ENCODE measurements around the gene OSER1. TPM values are rescaled to one million over a fixed set of nuclear protein-coding genes. Genes with fewer than 3 reads are reported as not detected.

The OSER1 gene
- total RNA-seq, 2 experiments from 2014 or later = 172 TPM

DNA sequence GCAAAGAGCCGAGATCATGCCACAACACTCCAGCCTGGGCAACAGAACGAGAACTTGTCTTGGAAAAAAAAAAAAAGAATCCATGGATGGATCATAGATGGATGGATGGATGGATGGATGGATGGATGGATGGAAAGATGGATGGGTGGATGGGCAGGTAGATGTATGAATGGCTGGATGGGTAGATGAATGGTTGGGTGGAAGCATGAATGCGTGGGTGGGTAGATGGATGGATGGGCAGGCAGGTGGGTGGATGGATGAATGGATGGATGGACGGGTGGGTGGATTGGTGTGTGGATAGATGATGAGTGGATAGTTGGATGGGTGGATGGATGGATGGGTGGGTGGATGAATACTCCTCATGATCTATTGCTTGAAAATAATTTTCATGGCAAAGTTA, 25.0 kb downstream of the OSER1 start:
- Histone ChIP-seq H3K27ac (ENCODE audit: low read depth in 1 of 2, low read length in 2 of 2) (no peak overlapping the region), H3K36me3 (ENCODE audit: insufficient read depth, low read length) (no peaks in the 10 kb centered on the region), H3K4me1 (ENCODE audit: insufficient read depth, low read length) (peaks cover 18% of the 10 kb centered on the region), H3K9me3 (ENCODE audit: control insufficient read depth in 1 of 2, insufficient read depth in 1 of 2, low read length in 2 of 2) (peaks cover 0 to 7% of the 10 kb centered on the region in 2 experiments), H3K27me3 (ENCODE audit: control insufficient read depth in 1 of 2, insufficient read depth in 2 of 2, low read length in 2 of 2) (peaks cover 33 to 61% of the 10 kb centered on the region in 2 experiments), H3K4me3 (ENCODE audit: low read length) (no peak overlapping the region)
- Mint-ChIP-seq H3K36me3 (ENCODE audit: low read depth) (no peaks in the 10 kb centered on the region), H3K9me3 (no peaks in the 10 kb centered on the region), H3K4me3 (no peak overlapping the region), H3K4me1 (ENCODE audit: low read depth) (peaks cover 10% of the 10 kb centered on the region), H3K27me3 (peaks cover 86% of the 10 kb centered on the region), H3K27ac (no peak overlapping the region)
- ATAC-seq (ENCODE audit: poor library complexity) (no peak), DNase-seq (no peak)
- intact Hi-C loops (cut with DNase I, micrococcal nuclease) = loop anchor here (5.0 kb wide), 2 partner anchors 33 to 438 kb away; no protein-coding TSS in a partner anchor
- POLR2A ChIA-PET = no interaction called here
- CTCF ChIA-PET = no interaction called here
- TF ChIP-seq, protein P1, sequence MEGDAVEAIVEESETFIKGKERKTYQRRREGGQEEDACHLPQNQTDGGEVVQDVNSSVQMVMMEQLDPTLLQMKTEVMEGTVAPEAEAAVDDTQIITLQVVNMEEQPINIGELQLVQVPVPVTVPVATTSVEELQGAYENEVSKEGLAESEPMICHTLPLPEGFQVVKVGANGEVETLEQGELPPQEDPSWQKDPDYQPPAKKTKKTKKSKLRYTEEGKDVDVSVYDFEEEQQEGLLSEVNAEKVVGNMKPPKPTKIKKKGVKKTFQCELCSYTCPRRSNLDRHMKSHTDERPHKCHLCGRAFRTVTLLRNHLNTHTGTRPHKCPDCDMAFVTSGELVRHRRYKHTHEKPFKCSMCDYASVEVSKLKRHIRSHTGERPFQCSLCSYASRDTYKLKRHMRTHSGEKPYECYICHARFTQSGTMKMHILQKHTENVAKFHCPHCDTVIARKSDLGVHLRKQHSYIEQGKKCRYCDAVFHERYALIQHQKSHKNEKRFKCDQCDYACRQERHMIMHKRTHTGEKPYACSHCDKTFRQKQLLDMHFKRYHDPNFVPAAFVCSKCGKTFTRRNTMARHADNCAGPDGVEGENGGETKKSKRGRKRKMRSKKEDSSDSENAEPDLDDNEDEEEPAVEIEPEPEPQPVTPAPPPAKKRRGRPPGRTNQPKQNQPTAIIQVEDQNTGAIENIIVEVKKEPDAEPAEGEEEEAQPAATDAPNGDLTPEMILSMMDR (IDR thresholded peaks at IDR 0.05) = no peak

GRCh38 chr20:44183282-44183681, 27.3 kb downstream of the OSER1 start:
- no peak overlapping the region for H3K4me3 Mint-ChIP-seq
- intact Hi-C loops (cut with DNase I, micrococcal nuclease) = no loop called here
- ChIA-PET POLR2A (no interaction called here), CTCF (no interaction called here)
- Histone ChIP-seq H3K36me3 (ENCODE audit: insufficient read depth, low read length) (no peaks in the 10 kb centered on the region), H3K4me1 (ENCODE audit: insufficient read depth, low read length) (peaks cover 13% of the 10 kb centered on the region), H3K9me3 (ENCODE audit: control insufficient read depth in 1 of 2, insufficient read depth in 1 of 2, low read length in 2 of 2) (peaks cover 0 to 7% of the 10 kb centered on the region in 2 experiments), H3K27ac (ENCODE audit: low read depth in 1 of 2, low read length in 2 of 2) (no peak overlapping the region), H3K4me3 (ENCODE audit: low read length) (no peak overlapping the region), H3K27me3 (ENCODE audit: control insufficient read depth in 1 of 2, insufficient read depth in 2 of 2, low read length in 2 of 2) (peaks cover 37 to 49% of the 10 kb centered on the region in 2 experiments)
- DNase-seq (no peak), ATAC-seq (ENCODE audit: poor library complexity) (no peak)
- H3K27me3 Mint-ChIP-seq = peaks cover 77% of the 10 kb centered on the region
- no peaks in the 10 kb centered on the region for H3K36me3 Mint-ChIP-seq (ENCODE audit: low read depth)
- TF ChIP-seq, protein P1 (IDR thresholded peaks at IDR 0.05) = no peak
- H3K27ac Mint-ChIP-seq = no peak overlapping the region
- H3K4me1 Mint-ChIP-seq (ENCODE audit: low read depth) = peaks cover 6% of the 10 kb centered on the region
- H3K9me3 Mint-ChIP-seq = no peaks in the 10 kb centered on the region

DNA sequence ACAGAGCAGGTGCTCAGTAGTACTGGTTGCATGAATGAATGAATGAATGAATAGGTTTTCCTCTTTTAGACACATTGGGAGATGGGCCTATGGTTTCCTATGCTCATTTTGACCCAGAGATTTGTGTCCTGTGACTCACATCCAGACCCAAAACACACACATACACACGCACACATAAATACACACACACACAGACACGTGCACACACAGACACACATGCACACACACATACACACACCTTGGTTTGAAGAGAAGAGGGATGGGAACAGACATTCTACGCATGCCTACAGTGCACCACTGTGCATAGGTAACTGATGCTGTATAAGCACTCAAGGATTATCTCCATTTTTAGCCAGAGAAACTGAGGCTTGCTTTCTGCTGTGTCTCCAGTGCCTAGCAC, 27.7 kb downstream of the OSER1 start:
- peaks cover 13% of the 10 kb centered on the region for H3K4me1 ChIP-seq (ENCODE audit: insufficient read depth, low read length)
- H3K36me3 ChIP-seq (ENCODE audit: insufficient read depth, low read length) = no peaks in the 10 kb centered on the region
- peaks cover 77% of the 10 kb centered on the region for H3K27me3 Mint-ChIP-seq
- H3K4me3 ChIP-seq (ENCODE audit: low read length) = no peak overlapping the region
- H3K36me3 Mint-ChIP-seq (ENCODE audit: low read depth) = no peaks in the 10 kb centered on the region
- no peak overlapping the region for H3K27ac Mint-ChIP-seq
- no peak for DNase-seq
- H3K4me1 Mint-ChIP-seq (ENCODE audit: low read depth) = peaks cover 6% of the 10 kb centered on the region
- no peak for ATAC-seq (ENCODE audit: poor library complexity)
- POLR2A ChIA-PET = no interaction called here
- intact Hi-C loops (cut with DNase I, micrococcal nuclease) = no loop called here
- H3K27me3 ChIP-seq (ENCODE audit: control insufficient read depth in 1 of 2, insufficient read depth in 2 of 2, low read length in 2 of 2) = peaks cover 33 to 45% of the 10 kb centered on the region in 2 experiments
- CTCF ChIA-PET = no interaction called here
- no peaks in the 10 kb centered on the region for H3K9me3 Mint-ChIP-seq
- H3K27ac ChIP-seq (ENCODE audit: low read depth in 1 of 2, low read length in 2 of 2) = no peak overlapping the region
- H3K9me3 ChIP-seq (ENCODE audit: control insufficient read depth in 1 of 2, insufficient read depth in 1 of 2, low read length in 2 of 2) = peaks cover 0 to 7% of the 10 kb centered on the region in 2 experiments
- no peak overlapping the region for H3K4me3 Mint-ChIP-seq
- TF ChIP-seq, protein P1 (IDR thresholded peaks at IDR 0.05) = no peak
